ENCODE results near the gene ORM1. TPM values are rescaled to one million over a fixed set of nuclear protein-coding genes. Genes with fewer than 3 reads are reported as not detected.

Gene ORM1
- total and polyA plus RNA-seq, 2 of the 8 experiments (the other 6 are each of a cell fraction or from before 2014, with no cell fraction given) = 0.32 TPM; not detected in 1

- Histone ChIP-seq H3K23ac (ENCODE audit: insufficient read length) (no peak overlapping the region), H3K9ac (replicated peaks in 1 of 4; ENCODE audit: extremely low read depth in 1 of 4, low read depth in 3 of 4, low read length in 3 of 4) (no peak overlapping the region), H2BK12ac (ENCODE audit: low read depth, low read length) (no peak overlapping the region), H3K4ac (replicated peaks; ENCODE audit: insufficient read length, low read depth, low read length) (no peak overlapping the region), H3K9me3 (ENCODE audit: insufficient read depth in 2 of 2, low read depth in 1 of 2, low read length in 1 of 2) (peaks cover 0 to 10% of the 10 kb centered on the region in 2 experiments; a peak in 2 of 4 replicates), H3K79me2 (ENCODE audit: control insufficient read depth in 1 of 2, insufficient read depth in 2 of 2, low read length in 2 of 2) (no peaks in the 10 kb centered on the region), H3K27me3 (replicated peaks in 1 of 4; ENCODE audit: control insufficient read depth in 3 of 4, extremely low read depth in 1 of 4, insufficient read depth in 3 of 4, low read length in 3 of 4) (no peaks in the 10 kb centered on the region), H3K23me2 (ENCODE audit: low read depth, low read length) (no peaks in the 10 kb centered on the region), H4K5ac (ENCODE audit: insufficient read length, low read depth, low read length) (no peak overlapping the region), H2BK20ac (ENCODE audit: low read length) (no peak overlapping the region), H2AFZ (ENCODE audit: low read length) (no peak overlapping the region), H3K56ac (replicated peaks; ENCODE audit: insufficient read length, low read depth, low read length) (no peak overlapping the region), H3K4me2 (ENCODE audit: insufficient read depth in 1 of 2, low read depth in 2 of 2, low read length in 2 of 2) (no peak overlapping the region), H3K14ac (ENCODE audit: insufficient read length) (no peak overlapping the region), H2BK5ac (ENCODE audit: low read depth, low read length) (no peak overlapping the region), H3K27ac (ENCODE audit: low read depth, low read length) (no peak overlapping the region), H4K8ac (ENCODE audit: extremely low read depth, insufficient read depth, low read length) (no peak overlapping the region), H2AK5ac (ENCODE audit: low read depth, low read length) (no peak overlapping the region), H4K20me1 (replicated peaks in 1 of 2; ENCODE audit: control insufficient read depth in 1 of 2, insufficient read depth in 2 of 2, low read length in 2 of 2) (peaks cover 0 to 4% of the 10 kb centered on the region in 2 experiments), H2BK120ac (replicated peaks; ENCODE audit: low read depth, low read length) (no peak overlapping the region), H3K18ac (ENCODE audit: extremely low read depth, low read length) (no peak overlapping the region), H3K4me1 (replicated peaks in 1 of 4; ENCODE audit: control insufficient read depth in 3 of 4, insufficient read depth in 4 of 4, low read length in 3 of 4) (peaks cover 0 to 10% (median 2%) of the 10 kb centered on the region in 4 experiments; a peak in 5 of 7 replicates), H3K36me3 (ENCODE audit: control insufficient read depth in 2 of 4, insufficient read depth in 4 of 4, low read length in 3 of 4) (peaks cover 3 to 24% (median 15%) of the 10 kb centered on the region in 4 experiments; a peak in 6 of 8 replicates), H4K91ac (replicated peaks; ENCODE audit: insufficient read length, low read length) (no peak overlapping the region), H3K4me3 (ENCODE audit: extremely low read depth in 1 of 4, insufficient read depth in 2 of 4, low read depth in 3 of 4, low read length in 4 of 4) (no peak overlapping the region), H3K79me1 (ENCODE audit: low read depth, low read length) (no peaks in the 10 kb centered on the region), H2BK15ac (ENCODE audit: low read length) (no peak overlapping the region)
- POLR2A ChIA-PET (ENCODE audit: partially characterized antibody) = interaction anchor here (1.6 kb wide), 1 partner anchor 184 kb away, joined by 8 read pairs; no protein-coding TSS in a partner anchor
- DNase-seq (ENCODE audit: low read depth in 1 of 2, low spot score in 2 of 2) (no peak), FAIRE-seq (no peak)
- 88% methylated on average over 11 of the region's 11 CpGs; no CpG with 5 or more reads in 1 of the 2 experiments for WGBS, 2 experiments (ENCODE audit: extremely low coverage in 1 of 2, insufficient coverage in 1 of 2, insufficient read length in 1 of 2, insufficient replicate concordance in 2 of 2, low coverage in 1 of 2, low lambda C conversion rate in 2 of 2, missing lambda C conversion rate in 1 of 2)
- TF ChIP-seq GTF2F1 (IDR thresholded peaks at IDR 0.05; ENCODE audit: borderline replicate concordance, low read depth, low read length) = no peak
- no peak for TF ChIP-seq SP1 (IDR thresholded peaks at IDR 0.05; ENCODE audit: low read depth, low read length)
- no peak for TF ChIP-seq CHD2 (IDR thresholded peaks at IDR 0.05; ENCODE audit: low read length)
- no peak for TF ChIP-seq SUZ12 (IDR thresholded peaks at IDR 0.05; ENCODE audit: low read length)
- no peak for TF ChIP-seq SIN3A (conservative IDR thresholded peaks at IDR 0.05 in 1 of 2, IDR thresholded peaks at IDR 0.05 in 1 of 2; ENCODE audit: low read depth in 1 of 2, low read length in 2 of 2)
- no peak for TF ChIP-seq ASH2L (IDR thresholded peaks at IDR 0.05; ENCODE audit: low read length)
- TF ChIP-seq TCF12 (IDR thresholded peaks at IDR 0.05; ENCODE audit: low read depth, low read length) = no peak
- TF ChIP-seq RFX5 (IDR thresholded peaks at IDR 0.05; ENCODE audit: borderline replicate concordance, low read depth, low read length) = no peak
- no peak for TF ChIP-seq JUN (IDR thresholded peaks at IDR 0.05; ENCODE audit: low read depth, low read length)
- TF ChIP-seq POLR2A (IDR thresholded peaks at IDR 0.05; ENCODE audit: control extremely low read depth in 1 of 2, low read depth in 2 of 2, low read length in 2 of 2) = no peak
- CTCF ChIA-PET (ENCODE audit: partially characterized antibody) = interaction anchor here (0.6 to 6.3 kb wide), 26 partner anchors 11 to 679 kb away, joined by 3 to 205 read pairs (median 6); partner anchors contain the start of genes AMBP and COL27A1
Measured at GRCh38 chr9:114291886-114292590, 30.9 kb upstream of the ORM1 start.

Data from H1 (cell line).